C4-2B (cell line): Measurements from ENCODE around the gene CDK14.

Experiments used
- CTCF ChIP-seq: fragments of 450-650 bp; conservative IDR thresholded peaks from 2 replicates; pipeline ENCODE4 v1.5.1; 2017; ENCODE audit warnings: mild to moderate bottlenecking
- ZFX ChIP-seq: fragments of 450-650 bp; IDR thresholded peaks from 2 replicates; pipeline ENCODE4 v1.6.1; 2017

GRCh38 chr7:90597563-90598253 lies 1.6 kb downstream of the CDK14 start:
- TF ChIP-seq CTCF (no peak), ZFX (no peak)
